Esophagus squamous epithelium (tissue), 5 donors: ENCODE measurements around the gene SOX10. TPM values are rescaled to one million over a fixed set of nuclear protein-coding genes. Genes with fewer than 3 reads are reported as not detected.

Experiments
- DNase-seq: peaks from one replicate; lab custom pipeline; 2025; lab: John Stamatoyannopoulos, UW
- H3K27ac ChIP-seq, 4 donors: fragments of 200-600 bp; sonication (generic); one replicate each; pipeline ENCODE4 v1.5.1; 2016 to 2019; ENCODE audit warnings: mild to moderate bottlenecking in 1 of 4
- H3K27me3 ChIP-seq, 4 donors: fragments of 200-600 bp; sonication (generic); 1 replicate in 3 of 4; 2 replicates in 1 of 4; pipeline versions ENCODE4 v1.5.1 to v1.6.0; 2017 to 2021; ENCODE audit warnings: antibody characterized with exemption in 1 of 4
- H3K36me3 ChIP-seq, 3 donors: fragments of 200-600 bp; sonication (generic); one replicate each; pipeline ENCODE4 v1.5.1; 2016 to 2019
- H3K4me1 ChIP-seq, 3 donors: fragments of 200-600 bp; sonication (generic); one replicate each; pipeline ENCODE4 v1.5.1; 2017 to 2019
- H3K4me3 ChIP-seq, 4 donors: fragments of 200-600 bp; sonication (generic); 1 replicate in 3 of 4; 2 replicates in 1 of 4; pipeline ENCODE4 v1.5.1; 2016 to 2019; ENCODE audit warnings: mild to moderate bottlenecking in 2 of 4, moderate library complexity in 1 of 4
- H3K9me3 ChIP-seq, 3 donors: fragments of 200-600 bp; sonication (generic); one replicate each; pipeline ENCODE4 v1.5.1; 2016 to 2019
- POLR2A ChIP-seq, 4 donors: fragments of 450-650 bp; IDR thresholded peaks; one replicate each; pipeline ENCODE4 v1.6.1; 2017; ENCODE audit warnings: antibody characterized with exemption in 4 of 4, mild to moderate bottlenecking in 4 of 4, moderate library complexity in 3 of 4
- WGBS, 2 donors: methylation state at CpG; one replicate each; pipeline ENCODE4 v1.1.5; 2018; 5-methylcytosine and 5-hydroxymethylcytosine counted together
- intact Hi-C: fragments of 100-400 bp; cut with DNase I; formaldehyde crosslinking; loops from one replicate; pipeline ENCODE4 v1.15.0; 2022
- total RNA-seq, 4 donors: library from RNA; depleted of rRNA; stranded (reverse); fragments of >200 nt; gene quantifications; one replicate each; pipeline ENCODE4 v1.1.0, GENCODE V29; 2016
- TF ChIP-seq, protein P1 (sequence below), 6 experiments: fragments of 450-650 bp in 4 of 6; fragments of 200-600 bp in 2 of 6; sonication (generic) in 2 of 6; IDR thresholded peaks; one replicate each; pipeline ENCODE4 v1.5.1; 2016 to 2019; ENCODE audit warnings: antibody characterized with exemption in 6 of 6, mild to moderate bottlenecking in 4 of 6, moderate library complexity in 4 of 6
- donor health status: DM: yes; HTN: yes; CAD: no.

Gene SOX10
- total RNA-seq, 4 donors from 2014 or later, result 0.44 to 1.7 (median 1.5) TPM; not detected in 1

GRCh38 chr22:37975153-37975552 is 9.2 kb downstream of the SOX10 start:
- 75 to 77% methylated on average over 2 of the region's 2 CpGs for WGBS, 2 donors
- Histone ChIP-seq H3K27me3 (no peaks in the 10 kb centered on the region), H3K9me3 (no peaks in the 10 kb centered on the region), H3K4me1 (peaks cover 0 to 7% (median 0%) of the 10 kb centered on the region in 3 donors), H3K4me3 (no peak overlapping the region), H3K36me3 (peaks cover 0 to 39% (median 0%) of the 10 kb centered on the region in 3 donors), H3K27ac (no peak overlapping the region)
- intact Hi-C loops, result no loop called here
- DNase-seq, result no peak
- TF ChIP-seq, protein P1, sequence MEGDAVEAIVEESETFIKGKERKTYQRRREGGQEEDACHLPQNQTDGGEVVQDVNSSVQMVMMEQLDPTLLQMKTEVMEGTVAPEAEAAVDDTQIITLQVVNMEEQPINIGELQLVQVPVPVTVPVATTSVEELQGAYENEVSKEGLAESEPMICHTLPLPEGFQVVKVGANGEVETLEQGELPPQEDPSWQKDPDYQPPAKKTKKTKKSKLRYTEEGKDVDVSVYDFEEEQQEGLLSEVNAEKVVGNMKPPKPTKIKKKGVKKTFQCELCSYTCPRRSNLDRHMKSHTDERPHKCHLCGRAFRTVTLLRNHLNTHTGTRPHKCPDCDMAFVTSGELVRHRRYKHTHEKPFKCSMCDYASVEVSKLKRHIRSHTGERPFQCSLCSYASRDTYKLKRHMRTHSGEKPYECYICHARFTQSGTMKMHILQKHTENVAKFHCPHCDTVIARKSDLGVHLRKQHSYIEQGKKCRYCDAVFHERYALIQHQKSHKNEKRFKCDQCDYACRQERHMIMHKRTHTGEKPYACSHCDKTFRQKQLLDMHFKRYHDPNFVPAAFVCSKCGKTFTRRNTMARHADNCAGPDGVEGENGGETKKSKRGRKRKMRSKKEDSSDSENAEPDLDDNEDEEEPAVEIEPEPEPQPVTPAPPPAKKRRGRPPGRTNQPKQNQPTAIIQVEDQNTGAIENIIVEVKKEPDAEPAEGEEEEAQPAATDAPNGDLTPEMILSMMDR (IDR thresholded peaks at IDR 0.05), result no peak
- TF ChIP-seq POLR2A (IDR thresholded peaks at IDR 0.05), result no peak

- Histone ChIP-seq H3K27me3 (no peaks in the 10 kb centered on the region), H3K9me3 (no peaks in the 10 kb centered on the region), H3K27ac (no peak overlapping the region), H3K36me3 (peaks cover 0 to 52% (median 3%) of the 10 kb centered on the region in 3 donors), H3K4me3 (no peak overlapping the region), H3K4me1 (peaks cover 0 to 7% (median 0%) of the 10 kb centered on the region in 3 donors)
- WGBS, 2 donors, result 84 to 96% methylated on average over 4 to 7 of the region's 33 CpGs
- intact Hi-C loops, result no loop called here
- TF ChIP-seq POLR2A (IDR thresholded peaks at IDR 0.05), result no peak
- TF ChIP-seq, protein P1 (IDR thresholded peaks at IDR 0.05), result no peak
- DNase-seq, result no peak
Observed at GRCh38 chr22:37973271-37974170, 10.8 kb downstream of the SOX10 start.

- no peak overlapping the region for H3K27ac ChIP-seq
- peaks cover 9 to 55% (median 13%) of the 10 kb centered on the region in 3 donors for H3K36me3 ChIP-seq
- peaks cover 0 to 7% (median 0%) of the 10 kb centered on the region in 3 donors for H3K4me1 ChIP-seq
- no peak overlapping the region for H3K4me3 ChIP-seq
- TF ChIP-seq, protein P1 (IDR thresholded peaks at IDR 0.05), result no peak
- no peak for TF ChIP-seq POLR2A (IDR thresholded peaks at IDR 0.05)
- no peak for DNase-seq
- H3K27me3 ChIP-seq, result no peaks in the 10 kb centered on the region
- intact Hi-C loops, result no loop called here
- H3K9me3 ChIP-seq, result no peaks in the 10 kb centered on the region
- WGBS, 2 donors, result 43 to 67% methylated on average over 1 of the region's 3 CpGs
Observed at GRCh38 chr22:37972527-37972926, 11.8 kb downstream of the SOX10 start.

GRCh38 chr22:37971475-37972434 is 12.6 kb downstream of the SOX10 start:
- WGBS, 2 donors, result 70 to 91% methylated on average over 3 to 6 of the region's 7 CpGs
- Histone ChIP-seq H3K4me3 (no peak overlapping the region), H3K27ac (no peak overlapping the region), H3K36me3 (peaks cover 17 to 55% (median 21%) of the 10 kb centered on the region in 3 donors), H3K4me1 (peaks cover 0 to 7% (median 0%) of the 10 kb centered on the region in 3 donors), H3K27me3 (no peaks in the 10 kb centered on the region), H3K9me3 (no peaks in the 10 kb centered on the region)
- no peak for DNase-seq
- intact Hi-C loops, result no loop called here
- TF ChIP-seq POLR2A (IDR thresholded peaks at IDR 0.05), result no peak
- TF ChIP-seq, protein P1 (IDR thresholded peaks at IDR 0.05), result no peak
